Mammary microvascular endothelial cell (primary cell): ENCODE data around the gene B3GNT9. TPM values are rescaled to one million over a fixed set of nuclear protein-coding genes. Genes with fewer than 3 reads are reported as not detected.

Experiments
- total RNA-seq: library from RNA; depleted of rRNA; stranded (reverse); fragments of >200 nt; gene quantifications from 2 replicates; pipeline ENCODE4 v1.2.3, GENCODE V29; 2015

Gene B3GNT9
- total RNA-seq = 2.2 and 4.6 TPM in 2 replicates

DNA sequence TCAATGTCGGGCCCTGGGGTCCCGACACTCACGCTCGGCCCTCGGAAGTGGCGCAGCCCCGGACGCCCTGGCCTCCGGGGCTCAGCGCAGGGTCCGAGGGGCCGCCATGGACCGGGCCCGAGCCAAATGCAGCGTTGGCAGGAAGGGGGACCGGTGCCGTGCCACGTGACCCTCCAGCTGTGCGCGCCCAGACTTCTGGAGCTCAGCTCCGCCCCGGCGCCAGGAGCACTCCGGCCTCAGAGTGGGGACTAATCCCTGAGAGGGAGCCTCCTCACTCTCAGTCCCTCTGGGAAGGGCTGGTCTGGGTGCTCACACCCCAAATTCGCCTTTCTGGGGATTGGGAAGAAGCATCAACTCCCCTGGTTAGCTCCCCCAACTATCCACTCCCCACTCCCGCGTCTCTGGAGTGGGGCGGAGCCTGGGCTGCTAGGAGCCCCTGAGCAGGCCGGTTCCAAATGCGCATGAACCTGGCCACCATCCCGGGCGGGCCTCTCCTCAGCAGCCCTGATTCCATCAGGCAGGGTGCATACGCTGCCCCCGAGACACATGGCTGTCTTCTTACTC lies at the start of gene B3GNT9:
TSS of gene B3GNT9 (minus strand) at position 166 of the 564 bp plus-strand sequence. CDS start 513 bp downstream, outside the sequence.

GRCh38 chr16:67199011-67199807 lies 48.4 kb upstream of the B3GNT9 start, which contains the start of gene ELMO3:
Gene ELMO3, plus strand, starts transcription at chr16:67199131. Its CDS starts 196 bp downstream, at chr16:67199327.

GRCh38 chr16:67191995-67192681 lies 41.3 kb upstream of the B3GNT9 start, which contains the start of gene E2F4:
Gene E2F4, plus strand, starts transcription at chr16:67192155. Its CDS starts 73 bp downstream, at chr16:67192228.

GRCh38 chr16:67190041-67190440 lies 39.2 kb upstream of the B3GNT9 start, which contains the start of gene EXOC3L1:
Gene EXOC3L1, minus strand, starts transcription at chr16:67190136. Its CDS starts 460 bp downstream, at chr16:67189676.

DNA sequence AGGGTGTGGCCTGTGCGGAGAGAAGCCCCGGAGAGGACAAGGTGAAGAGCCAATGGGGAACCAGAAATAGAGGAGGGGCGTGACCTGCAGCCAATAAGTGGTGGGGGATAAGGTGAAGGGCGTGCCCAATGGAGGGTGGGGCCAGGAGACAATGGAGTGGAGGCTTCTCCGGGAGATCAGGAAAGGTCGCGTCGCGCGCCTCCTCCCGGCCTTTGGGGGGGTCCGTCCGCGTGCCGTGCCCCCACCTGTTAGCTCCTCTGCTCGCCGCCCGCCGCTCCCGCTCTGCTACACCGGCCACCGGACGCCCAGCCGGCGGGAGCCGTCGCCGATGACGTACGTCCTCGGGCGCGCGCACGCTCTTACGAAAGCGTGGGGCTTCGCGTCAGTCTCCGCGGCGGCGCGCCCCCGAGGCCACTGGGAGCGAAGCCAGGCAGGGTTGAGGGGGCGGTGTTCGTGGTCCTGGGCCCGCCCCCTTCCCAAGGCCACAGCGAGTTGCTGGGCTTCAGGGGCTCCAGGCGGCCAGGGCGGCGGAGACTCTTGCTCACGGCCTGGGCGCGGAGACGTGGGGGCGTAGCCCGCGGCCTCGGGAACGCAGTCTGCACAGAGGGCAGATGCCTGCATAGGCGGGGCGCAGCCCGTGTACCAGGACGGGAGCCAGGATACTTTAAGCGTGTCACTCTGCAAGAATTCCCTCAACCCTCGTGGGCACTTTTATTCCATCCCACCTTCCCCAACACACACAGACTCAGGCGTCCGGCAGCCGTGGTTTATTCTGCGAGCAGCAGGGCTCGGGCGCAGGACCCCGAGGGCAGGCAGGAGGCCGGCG lies 33.0 kb upstream of the B3GNT9 start, which contains the start of gene MATCAP1:
TSS of gene MATCAP1 (minus strand) at position 337 of the 826 bp plus-strand sequence. CDS start 3,353 bp downstream, outside the sequence.

GRCh38 chr16:67170168-67170948 lies 19.6 kb upstream of the B3GNT9 start, which contains the start of gene NOL3:
Gene NOL3, plus strand, starts transcription at chr16:67170538.

GRCh38 chr16:67164599-67165061 lies 13.8 kb upstream of the B3GNT9 start, which contains the start of gene HSF4:
Gene HSF4, plus strand, starts transcription at chr16:67164745. Its CDS starts 67 bp downstream, at chr16:67164812.

DNA sequence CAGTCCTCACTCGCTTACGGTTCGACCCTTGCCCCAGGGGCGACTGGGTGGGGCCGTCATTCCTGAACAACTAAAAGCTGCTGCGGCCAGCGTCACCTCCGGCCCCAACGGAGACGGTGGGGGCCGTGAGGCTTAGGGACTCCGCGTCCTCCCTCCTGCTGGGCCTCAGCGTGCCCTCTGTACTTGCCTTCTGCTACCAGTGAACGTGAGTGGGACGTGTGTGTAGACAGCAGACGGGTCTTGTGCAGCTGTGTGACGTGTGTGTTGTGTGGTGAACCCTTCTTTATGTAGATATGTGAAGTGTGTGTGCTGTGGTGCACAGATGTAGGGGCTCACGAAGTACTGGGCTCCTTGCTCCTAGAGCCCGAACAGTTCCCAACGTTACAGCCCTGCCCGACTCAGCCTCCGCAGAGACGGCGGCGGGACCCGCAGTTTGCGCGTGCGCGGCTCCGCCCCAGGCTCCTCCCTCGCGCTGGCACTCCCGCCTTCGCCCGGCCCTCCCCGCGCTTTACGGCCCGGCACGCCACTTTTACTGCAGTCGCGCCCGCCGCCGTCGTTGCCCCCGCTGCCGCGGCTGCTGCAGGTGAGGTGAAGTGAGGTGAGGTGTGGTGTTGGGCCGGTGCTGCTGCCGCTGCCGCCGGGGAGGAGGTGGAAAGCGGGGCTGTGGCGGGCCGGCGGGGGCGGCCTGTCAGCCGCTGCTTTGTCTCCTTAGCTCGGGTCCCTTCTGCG lies 41.2 kb downstream of the B3GNT9 start, which contains the start of gene PHAF1:
TSS of gene PHAF1 (plus strand) at position 535 of the 729 bp plus-strand sequence. CDS start 235 bp downstream, outside the sequence.

Other genes with a start within 250 kb of the B3GNT9 start
- not detected in 2 replicates for gene CDH16, start 232.1 kb downstream of the B3GNT9 start, total RNA-seq
- gene RRAD, start 225.5 kb downstream of the B3GNT9 start, total RNA-seq = 2.3 and 2.4 TPM in 2 replicates
- 105 and 128 TPM in 2 replicates for gene CIAO2B, start 216.6 kb downstream of the B3GNT9 start, total RNA-seq
- gene CES2, start 215.5 kb downstream of the B3GNT9 start, total RNA-seq = 18.2 and 24.2 TPM in 2 replicates
- not detected in 2 replicates for gene CES3, start 189.7 kb downstream of the B3GNT9 start, total RNA-seq
- gene CES4A, start 162.4 kb downstream of the B3GNT9 start, total RNA-seq = 0.33 TPM in 1 of 2 replicates, not detected in the other
- 55.3 and 62.4 TPM in 2 replicates for gene CBFB, start 121.8 kb downstream of the B3GNT9 start, total RNA-seq
- 12.1 and 13.1 TPM in 2 replicates for gene PHAF1, start 41.1 kb downstream of the B3GNT9 start, total RNA-seq
- gene TRADD, start 8.9 kb upstream of the B3GNT9 start, total RNA-seq = 35.2 and 35.8 TPM in 2 replicates
- gene FBXL8, start 9.0 kb upstream of the B3GNT9 start, total RNA-seq = 8.2 and 10.6 TPM in 2 replicates
- 0.40 and 2.0 TPM in 2 replicates for gene HSF4, start 13.7 kb upstream of the B3GNT9 start, total RNA-seq
- 9.3 and 12.7 TPM in 2 replicates for gene NOL3, start 19.5 kb upstream of the B3GNT9 start, total RNA-seq
- 4.2 and 7.1 TPM in 2 replicates for gene MATCAP1, start 33.0 kb upstream of the B3GNT9 start, total RNA-seq
- 9.4 and 13.3 TPM in 2 replicates for gene EXOC3L1, start 39.1 kb upstream of the B3GNT9 start, total RNA-seq
- 89.3 and 111 TPM in 2 replicates for gene E2F4, start 41.2 kb upstream of the B3GNT9 start, total RNA-seq
- 0.60 and 0.98 TPM in 2 replicates for gene ELMO3, start 48.1 kb upstream of the B3GNT9 start, total RNA-seq
- gene TMEM208, start 76.1 kb upstream of the B3GNT9 start, total RNA-seq = 32.9 and 34.8 TPM in 2 replicates
- gene FHOD1, start 96.5 kb upstream of the B3GNT9 start, total RNA-seq = 29.2 and 33.3 TPM in 2 replicates
- 0.07 and 0.20 TPM in 2 replicates for gene SLC9A5, start 98.0 kb upstream of the B3GNT9 start, total RNA-seq
- 26.1 and 36.1 TPM in 2 replicates for gene PLEKHG4, start 128.5 kb upstream of the B3GNT9 start, total RNA-seq
- gene KCTD19, start 175.7 kb upstream of the B3GNT9 start, total RNA-seq = under 0.01 TPM in 1 of 2 replicates, not detected in the other
- 0.39 and 0.40 TPM in 2 replicates for gene LRRC36, start 175.8 kb upstream of the B3GNT9 start, total RNA-seq
- gene TPPP3, start 242.5 kb upstream of the B3GNT9 start, total RNA-seq = 0.20 TPM in 1 of 2 replicates, not detected in the other